GM12865 (cell line): ENCODE measurements around the gene ADAMTSL1.

Source experiments
- DNase-seq: peaks from one replicate; pipeline ENCODE4 v3.0.0; 2010; ENCODE audit warnings: low read depth
- H3K4me3 ChIP-seq: 2 replicates; pipeline ENCODE4 v1.5.1; 2011; ENCODE audit warnings: mild to moderate bottlenecking, low read depth, low read length, control low read depth
- TF ChIP-seq, protein P1 (sequence below): IDR thresholded peaks from 2 replicates; pipeline ENCODE4 v1.5.1; 2011; ENCODE audit warnings: low read length, control low read depth, low read depth, inconsistent platforms; ENCODE audit not compliant: insufficient read depth; ENCODE audit errors: missing control alignments

The ADAMTSL1 gene

DNA sequence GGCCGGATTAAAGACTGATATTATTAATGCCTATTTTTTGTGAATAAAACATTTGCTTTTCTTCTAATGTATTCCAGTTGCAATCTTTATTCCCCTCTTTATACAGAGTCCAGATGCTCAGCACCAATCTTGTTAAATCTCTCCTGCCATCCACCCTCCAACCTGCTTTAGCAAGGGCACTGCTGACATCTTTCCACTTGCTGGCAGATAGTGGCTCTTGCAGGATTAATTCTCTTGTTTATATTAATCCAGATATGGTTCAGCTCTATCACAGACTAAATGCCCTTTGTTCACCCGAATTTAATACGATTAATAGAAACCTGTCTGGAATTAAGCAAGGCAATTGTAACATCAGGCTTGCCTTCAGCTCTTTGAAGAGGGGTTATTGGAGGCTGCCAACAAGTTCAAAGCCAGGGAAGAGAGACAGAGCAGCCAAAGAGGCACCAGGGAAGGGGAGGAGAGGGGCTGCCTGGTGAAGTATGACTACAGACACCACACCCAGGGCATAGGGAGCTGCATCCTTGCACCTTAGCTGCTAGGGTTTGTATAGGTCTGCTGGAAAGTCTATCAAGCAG, 322.8 kb downstream of the ADAMTSL1 start:
- TF ChIP-seq, protein P1, sequence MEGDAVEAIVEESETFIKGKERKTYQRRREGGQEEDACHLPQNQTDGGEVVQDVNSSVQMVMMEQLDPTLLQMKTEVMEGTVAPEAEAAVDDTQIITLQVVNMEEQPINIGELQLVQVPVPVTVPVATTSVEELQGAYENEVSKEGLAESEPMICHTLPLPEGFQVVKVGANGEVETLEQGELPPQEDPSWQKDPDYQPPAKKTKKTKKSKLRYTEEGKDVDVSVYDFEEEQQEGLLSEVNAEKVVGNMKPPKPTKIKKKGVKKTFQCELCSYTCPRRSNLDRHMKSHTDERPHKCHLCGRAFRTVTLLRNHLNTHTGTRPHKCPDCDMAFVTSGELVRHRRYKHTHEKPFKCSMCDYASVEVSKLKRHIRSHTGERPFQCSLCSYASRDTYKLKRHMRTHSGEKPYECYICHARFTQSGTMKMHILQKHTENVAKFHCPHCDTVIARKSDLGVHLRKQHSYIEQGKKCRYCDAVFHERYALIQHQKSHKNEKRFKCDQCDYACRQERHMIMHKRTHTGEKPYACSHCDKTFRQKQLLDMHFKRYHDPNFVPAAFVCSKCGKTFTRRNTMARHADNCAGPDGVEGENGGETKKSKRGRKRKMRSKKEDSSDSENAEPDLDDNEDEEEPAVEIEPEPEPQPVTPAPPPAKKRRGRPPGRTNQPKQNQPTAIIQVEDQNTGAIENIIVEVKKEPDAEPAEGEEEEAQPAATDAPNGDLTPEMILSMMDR = no peak
- H3K4me3 ChIP-seq = no peak overlapping the region
- DNase-seq = no peak

- no peak for DNase-seq
- TF ChIP-seq, protein P1 = no peak
- no peak overlapping the region for H3K4me3 ChIP-seq
These were observed 324.2 kb downstream of the ADAMTSL1 start for GRCh38 chr9:18798106-18798505.

DNA sequence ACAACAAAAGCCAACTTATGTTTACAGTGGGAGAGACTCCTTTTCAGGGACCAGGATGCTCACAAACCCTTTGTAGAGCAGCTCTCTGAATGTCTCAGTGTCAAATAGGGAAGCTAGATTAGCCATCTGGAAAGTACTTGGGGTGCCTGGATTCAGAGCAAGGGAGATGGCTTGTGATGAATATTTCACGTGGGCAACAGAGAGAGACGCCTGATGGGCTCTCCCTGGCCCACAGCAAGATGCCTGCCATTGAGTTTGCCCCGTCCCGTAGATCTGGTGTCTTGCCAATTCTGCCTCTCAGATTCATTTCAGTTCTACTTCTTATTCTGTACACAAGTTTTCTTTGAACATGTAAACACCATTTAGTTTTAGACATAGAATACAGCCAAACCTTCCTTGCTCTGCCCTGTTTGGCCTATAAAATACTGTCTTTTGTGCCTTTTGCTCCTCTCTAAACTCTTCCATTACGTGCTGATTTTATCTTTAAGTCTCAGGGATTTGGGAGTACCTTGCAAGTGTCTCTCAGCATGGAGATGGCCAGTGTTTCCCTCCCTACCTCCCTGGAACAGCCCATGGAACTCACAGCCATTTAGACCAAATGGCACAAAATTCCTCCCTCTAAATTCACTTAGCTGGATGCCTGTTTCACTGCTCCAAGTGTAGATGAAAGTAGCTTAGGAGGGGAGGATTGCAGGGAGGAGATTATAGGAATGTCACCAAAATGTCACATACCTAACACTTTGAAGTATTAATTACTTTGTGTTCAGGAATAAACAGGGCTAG, 324.7 kb downstream of the ADAMTSL1 start:
- no peak for DNase-seq
- no peak overlapping the region for H3K4me3 ChIP-seq
- TF ChIP-seq, protein P1 = no peak

DNA sequence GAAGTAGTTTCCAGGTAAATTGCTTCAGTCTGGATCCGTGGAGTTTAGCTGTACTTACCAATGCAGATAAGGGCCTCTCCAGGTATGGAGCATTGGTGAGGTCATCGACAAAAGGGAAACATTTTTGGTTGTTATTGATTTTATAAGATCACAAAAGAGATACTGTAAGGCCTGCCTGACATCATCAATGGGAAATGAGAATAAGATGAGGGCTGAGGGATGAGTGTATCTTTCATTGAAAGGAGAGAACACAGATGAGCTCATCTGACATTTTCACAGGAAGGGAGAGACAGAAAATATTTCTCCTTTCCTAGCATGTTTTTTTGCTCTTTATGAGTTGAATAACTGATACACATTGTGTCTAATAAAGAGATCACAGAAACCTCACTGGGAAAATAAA, 325.5 kb downstream of the ADAMTSL1 start:
- no peak overlapping the region for H3K4me3 ChIP-seq
- DNase-seq = no peak
- TF ChIP-seq, protein P1 = no peak

DNA sequence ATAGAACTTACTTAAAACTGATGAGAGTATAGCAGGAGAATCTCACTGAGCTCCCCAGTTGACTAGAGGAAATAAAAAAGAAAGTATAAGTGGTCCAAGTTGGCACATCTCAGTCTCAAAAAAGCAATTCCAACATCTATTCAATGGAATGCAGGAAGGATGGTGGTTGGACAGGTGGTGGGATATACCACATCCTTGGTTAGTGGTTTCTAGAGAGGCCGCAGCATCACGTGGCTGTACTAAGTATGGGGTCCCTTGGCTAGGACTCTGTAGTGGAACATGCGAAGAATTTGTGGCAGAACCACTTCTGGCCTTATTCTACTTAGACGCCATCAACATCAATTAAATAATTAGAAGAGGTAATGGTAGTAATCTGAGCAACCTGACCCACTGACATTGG, 326.6 kb downstream of the ADAMTSL1 start:
- H3K4me3 ChIP-seq = no peak overlapping the region
- TF ChIP-seq, protein P1 = no peak
- no peak for DNase-seq

- H3K4me3 ChIP-seq = no peak overlapping the region
- no peak for DNase-seq
- TF ChIP-seq, protein P1 = no peak
These were observed 331.4 kb downstream of the ADAMTSL1 start for GRCh38 chr9:18805386-18805785.
